Panc1 (cell line): ENCODE data around the gene FHL2. TPM values are rescaled to one million over a fixed set of nuclear protein-coding genes. Genes with fewer than 3 reads are reported as not detected.
A peak's percentile ranks its signal among the peaks of the same experiment; 100 is the strongest.

Experiments
- ATAC-seq: fragments of 200-7000 bp; cut with Tn5 transposase; 2 replicates; pipeline ENCODE4 v1.9.1; 2020; ENCODE audit warnings: mild to moderate bottlenecking, moderate library complexity
- BruUV-seq: library from RNA; stranded (reverse); fragments of 400-500 nt; replicated peaks from 2 replicates; lab custom pipeline; 2021; lab: Mats Ljungman, UMichigan
- CTCF ChIA-PET: fragments of 300-600 bp; sonication (Branson Sonifier 250); formaldehyde crosslinking; loops from one replicate; lab custom pipeline; 2022; ENCODE audit warnings: antibody characterized with exemption; lab: Charles Lee
- POLR2A ChIA-PET: fragments of 300-600 bp; sonication (Branson Sonifier 250); formaldehyde crosslinking; loops from one replicate; lab custom pipeline; 2022; ENCODE audit warnings: antibody characterized with exemption; lab: Charles Lee
- DNase-seq: peaks from one replicate; pipeline ENCODE4 v3.0.0-alpha.2; 2010; ENCODE audit warnings: low read depth, low spot score
- H3K27ac ChIP-seq: 2 replicates; pipeline ENCODE4 v1.5.1; 2011; ENCODE audit warnings: mild to moderate bottlenecking, low read length, inconsistent platforms
- H3K27me3 ChIP-seq: fragments of 200-500 bp; sonication (Bioruptor generic); 2 replicates; pipeline ENCODE4 v1.6.0; 2014; ENCODE audit warnings: low read length, inconsistent platforms; ENCODE audit not compliant: control insufficient read depth, insufficient read depth
- H3K36me3 ChIP-seq: fragments of 200-500 bp; sonication (Bioruptor generic); 2 replicates; pipeline ENCODE4 v1.5.1; 2014; ENCODE audit warnings: inconsistent platforms, mild to moderate bottlenecking, low read length, moderate library complexity; ENCODE audit not compliant: control insufficient read depth, insufficient read depth
- H3K4me1 ChIP-seq: 2 replicates; pipeline ENCODE4 v1.5.1; 2011; ENCODE audit warnings: inconsistent platforms, mild to moderate bottlenecking, low read length, moderate library complexity; ENCODE audit not compliant: control insufficient read depth, insufficient read depth
- H3K4me3 ChIP-seq, 2 experiments: 2 replicates each; pipeline ENCODE4 v1.5.1; 2011 to 2012; ENCODE audit warnings: low read depth in 2 of 2, low read length in 2 of 2, mild to moderate bottlenecking in 2 of 2, inconsistent platforms in 1 of 2, moderate library complexity in 1 of 2
- H3K9me3 ChIP-seq: fragments of 200-500 bp; sonication (Bioruptor generic); 2 replicates; pipeline ENCODE4 v1.5.1; 2014; ENCODE audit warnings: low read depth, mild to moderate bottlenecking, inconsistent platforms, low read length, moderate library complexity; ENCODE audit not compliant: control insufficient read depth, insufficient read depth
- POLR2AphosphoS5 ChIP-seq: IDR thresholded peaks from 2 replicates; pipeline ENCODE4 v1.6.1; 2012; ENCODE audit warnings: mild to moderate bottlenecking, low read depth, low read length, moderate library complexity
- SIN3A ChIP-seq: IDR thresholded peaks from 2 replicates; pipeline ENCODE4 v1.6.1; 2012; ENCODE audit warnings: low read depth, mild to moderate bottlenecking, low read length, moderate library complexity, borderline replicate concordance; ENCODE audit not compliant: insufficient read depth
- TCF7L2 ChIP-seq: IDR thresholded peaks from 2 replicates; pipeline ENCODE4 v1.6.1; 2011; ENCODE audit warnings: mild to moderate bottlenecking, low read depth, low read length, inconsistent platforms
- in situ Hi-C: cut with HindIII; loops from 2 replicates; pipeline ENCODE4 v1.10.0; 2016; ENCODE audit warnings: low sequenced_read_pairs, low pct_unique_long_range_greater_than_20kb
- intact Hi-C: fragments of 100-400 bp; cut with micrococcal nuclease; formaldehyde crosslinking; loops from one replicate; pipeline ENCODE4 v1.10.0; 2022; ENCODE audit not compliant: unreplicated experiment
- total RNA-seq: library from RNA; stranded (reverse); gene quantifications from one replicate; pipeline ENCODE4 v1.2.1, GENCODE V29; 2021; ENCODE audit not compliant: unreplicated experiment
- TF ChIP-seq, protein P1 (sequence below): fragments of 450-650 bp; IDR thresholded peaks from 2 replicates; pipeline ENCODE4 v1.5.1; 2017; ENCODE audit warnings: mild to moderate bottlenecking
- TF ChIP-seq, protein P2 (sequence below), 2 experiments: IDR thresholded peaks; 2 replicates each; pipeline ENCODE4 v1.6.1; 2011 to 2012; ENCODE audit warnings: low read depth in 2 of 2, control low read depth in 1 of 2, low read length in 1 of 2, mild to moderate bottlenecking in 1 of 2, moderate library complexity in 1 of 2; ENCODE audit not compliant: insufficient read depth in 1 of 2

Gene FHL2
- total RNA-seq, 1 experiment from 2014 or later, result 378 TPM

DNA sequence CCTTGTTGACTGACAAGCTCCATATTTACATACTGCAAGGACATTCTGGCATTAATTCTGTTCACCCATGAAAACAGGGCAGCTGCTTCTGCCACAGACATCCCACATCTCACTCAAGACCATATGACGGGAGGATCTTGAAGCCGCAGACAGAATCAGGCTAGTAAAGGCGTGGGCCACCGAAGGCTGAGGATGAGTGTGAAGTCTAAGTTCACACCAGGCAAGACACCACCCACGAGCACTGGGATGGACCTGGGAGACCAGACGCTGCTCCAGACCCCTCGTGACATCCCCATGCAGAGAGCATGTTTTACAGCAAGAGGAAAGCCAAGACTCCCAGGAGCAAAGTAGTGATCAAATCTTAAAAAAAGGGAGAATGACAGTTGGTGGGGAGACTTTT lies 3.2 kb downstream of the FHL2 start:
- Histone ChIP-seq H3K27me3 (no peaks in the 10 kb centered on the region), H3K4me3 (peak overlapping the region; percentile 86 to 90), H3K36me3 (peaks cover 21% of the 10 kb centered on the region), H3K4me1 (peaks cover 73% of the 10 kb centered on the region), H3K27ac (peak overlapping the region; percentile 100), H3K9me3 (no peaks in the 10 kb centered on the region)
- intact Hi-C loops (loop anchor here (5.0 kb wide), 1 partner anchor 127 kb away; no protein-coding TSS in a partner anchor), in situ Hi-C loops (no loop called here)
- ChIA-PET CTCF (interaction anchor here (1.5 kb wide), 1 partner anchor 123 kb away, joined by 4 read pairs; no protein-coding TSS in a partner anchor), POLR2A (interaction anchor here (1.0 to 1.4 kb wide), 2 partner anchors 8 to 124 kb away, joined by 5 to 6 read pairs; no protein-coding TSS in a partner anchor)
- DNase-seq (no peak), ATAC-seq (no peak)
- TF ChIP-seq, protein P1, sequence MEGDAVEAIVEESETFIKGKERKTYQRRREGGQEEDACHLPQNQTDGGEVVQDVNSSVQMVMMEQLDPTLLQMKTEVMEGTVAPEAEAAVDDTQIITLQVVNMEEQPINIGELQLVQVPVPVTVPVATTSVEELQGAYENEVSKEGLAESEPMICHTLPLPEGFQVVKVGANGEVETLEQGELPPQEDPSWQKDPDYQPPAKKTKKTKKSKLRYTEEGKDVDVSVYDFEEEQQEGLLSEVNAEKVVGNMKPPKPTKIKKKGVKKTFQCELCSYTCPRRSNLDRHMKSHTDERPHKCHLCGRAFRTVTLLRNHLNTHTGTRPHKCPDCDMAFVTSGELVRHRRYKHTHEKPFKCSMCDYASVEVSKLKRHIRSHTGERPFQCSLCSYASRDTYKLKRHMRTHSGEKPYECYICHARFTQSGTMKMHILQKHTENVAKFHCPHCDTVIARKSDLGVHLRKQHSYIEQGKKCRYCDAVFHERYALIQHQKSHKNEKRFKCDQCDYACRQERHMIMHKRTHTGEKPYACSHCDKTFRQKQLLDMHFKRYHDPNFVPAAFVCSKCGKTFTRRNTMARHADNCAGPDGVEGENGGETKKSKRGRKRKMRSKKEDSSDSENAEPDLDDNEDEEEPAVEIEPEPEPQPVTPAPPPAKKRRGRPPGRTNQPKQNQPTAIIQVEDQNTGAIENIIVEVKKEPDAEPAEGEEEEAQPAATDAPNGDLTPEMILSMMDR, result no peak
- TF ChIP-seq, protein P2, sequence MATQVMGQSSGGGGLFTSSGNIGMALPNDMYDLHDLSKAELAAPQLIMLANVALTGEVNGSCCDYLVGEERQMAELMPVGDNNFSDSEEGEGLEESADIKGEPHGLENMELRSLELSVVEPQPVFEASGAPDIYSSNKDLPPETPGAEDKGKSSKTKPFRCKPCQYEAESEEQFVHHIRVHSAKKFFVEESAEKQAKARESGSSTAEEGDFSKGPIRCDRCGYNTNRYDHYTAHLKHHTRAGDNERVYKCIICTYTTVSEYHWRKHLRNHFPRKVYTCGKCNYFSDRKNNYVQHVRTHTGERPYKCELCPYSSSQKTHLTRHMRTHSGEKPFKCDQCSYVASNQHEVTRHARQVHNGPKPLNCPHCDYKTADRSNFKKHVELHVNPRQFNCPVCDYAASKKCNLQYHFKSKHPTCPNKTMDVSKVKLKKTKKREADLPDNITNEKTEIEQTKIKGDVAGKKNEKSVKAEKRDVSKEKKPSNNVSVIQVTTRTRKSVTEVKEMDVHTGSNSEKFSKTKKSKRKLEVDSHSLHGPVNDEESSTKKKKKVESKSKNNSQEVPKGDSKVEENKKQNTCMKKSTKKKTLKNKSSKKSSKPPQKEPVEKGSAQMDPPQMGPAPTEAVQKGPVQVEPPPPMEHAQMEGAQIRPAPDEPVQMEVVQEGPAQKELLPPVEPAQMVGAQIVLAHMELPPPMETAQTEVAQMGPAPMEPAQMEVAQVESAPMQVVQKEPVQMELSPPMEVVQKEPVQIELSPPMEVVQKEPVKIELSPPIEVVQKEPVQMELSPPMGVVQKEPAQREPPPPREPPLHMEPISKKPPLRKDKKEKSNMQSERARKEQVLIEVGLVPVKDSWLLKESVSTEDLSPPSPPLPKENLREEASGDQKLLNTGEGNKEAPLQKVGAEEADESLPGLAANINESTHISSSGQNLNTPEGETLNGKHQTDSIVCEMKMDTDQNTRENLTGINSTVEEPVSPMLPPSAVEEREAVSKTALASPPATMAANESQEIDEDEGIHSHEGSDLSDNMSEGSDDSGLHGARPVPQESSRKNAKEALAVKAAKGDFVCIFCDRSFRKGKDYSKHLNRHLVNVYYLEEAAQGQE (IDR thresholded peaks at IDR 0.05; ENCODE audit: insufficient read depth in 1 of 2, low read depth in 2 of 2, low read length in 1 of 2), result no peak
- no TSS peak for BruUV-seq

DNA sequence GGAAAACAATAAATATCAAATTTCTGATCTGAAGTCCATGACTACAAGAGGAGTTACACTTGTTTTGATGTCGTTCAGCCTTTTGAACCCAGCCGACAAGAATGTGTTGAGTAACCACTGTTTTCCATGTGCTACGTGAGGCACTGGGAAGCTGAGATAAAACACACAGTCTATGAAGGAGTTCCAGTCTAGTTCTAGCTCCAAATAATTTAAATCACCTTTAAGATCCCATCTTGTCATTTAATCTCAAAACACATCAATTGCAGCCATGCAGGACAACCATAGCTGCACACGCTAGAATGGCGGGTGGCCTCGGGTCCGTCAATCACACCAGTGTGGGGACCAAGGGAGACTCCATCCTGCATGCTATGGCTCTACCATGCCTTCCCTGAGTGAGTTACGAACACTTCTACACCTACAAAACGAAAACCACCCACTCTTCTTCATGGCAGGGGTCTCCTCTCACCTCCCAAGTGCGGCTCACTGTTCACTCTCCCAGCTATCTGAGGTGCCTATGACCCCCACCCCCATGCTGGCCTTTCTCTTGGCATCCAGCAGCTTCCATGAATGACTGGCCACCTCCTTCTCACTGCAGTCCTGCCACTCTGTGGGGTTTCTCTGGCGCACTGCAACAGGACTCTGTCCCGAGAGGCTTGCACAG lies 3.8 kb downstream of the FHL2 start:
- BruUV-seq, result no TSS peak
- no peak for DNase-seq
- TF ChIP-seq, protein P1, result no peak
- TF ChIP-seq TCF7L2 (peak; percentile 92), SIN3A (0 out of 2 replicates have a peak, but pooled peaks have one; percentile 43), POLR2AphosphoS5 (peak; percentile 71)
- TF ChIP-seq, protein P2 (IDR thresholded peaks at IDR 0.05; ENCODE audit: insufficient read depth in 1 of 2, low read depth in 2 of 2, low read length in 1 of 2), result no peak
- H3K27me3 ChIP-seq, result no peaks in the 10 kb centered on the region
- no peaks in the 10 kb centered on the region for H3K9me3 ChIP-seq
- peaks cover 75% of the 10 kb centered on the region for H3K4me1 ChIP-seq
- peak overlapping the region; percentile 86 to 90 for H3K4me3 ChIP-seq
- intact Hi-C loops, result loop anchor here (5.0 kb wide), 1 partner anchor 127 kb away; no protein-coding TSS in a partner anchor
- ChIA-PET POLR2A (interaction anchor here (1.0 to 1.1 kb wide), 3 partner anchors 16 to 124 kb away, joined by 3 to 6 read pairs (median 4); no protein-coding TSS in a partner anchor), CTCF (interaction anchor here (1.5 kb wide), 1 partner anchor 124 kb away, joined by 4 read pairs; no protein-coding TSS in a partner anchor)
- ATAC-seq, result no peak
- peak overlapping the region; percentile 100 for H3K27ac ChIP-seq
- H3K36me3 ChIP-seq, result peaks cover 21% of the 10 kb centered on the region
- in situ Hi-C loops, result no loop called here
